Kidney epithelial cell (primary cell): ENCODE data around the gene CD28. TPM values are rescaled to one million over a fixed set of nuclear protein-coding genes. Genes with fewer than 3 reads are reported as not detected.
"Not testable (repeated sequence)": the region's sequence is repeated elsewhere in the genome, so short reads cannot be mapped to it uniquely, and the experiment has no call there.

Experiments
- DNase-seq: peaks from one replicate; pipeline ENCODE4 v3.0.0-alpha.2; 2010; ENCODE audit warnings: low read depth
- H3K27me3 ChIP-seq: 2 replicates; pipeline ENCODE4 v1.6.0; 2011; ENCODE audit warnings: low read length; ENCODE audit not compliant: control insufficient read depth, insufficient read depth
- H3K36me3 ChIP-seq: 2 replicates; pipeline ENCODE4 v1.5.1; 2011; ENCODE audit warnings: low read length; ENCODE audit not compliant: control insufficient read depth, insufficient read depth
- H3K4me3 ChIP-seq: 2 replicates; pipeline ENCODE4 v1.5.1; 2011; ENCODE audit warnings: low read depth, mild to moderate bottlenecking, control low read depth, low read length
- total RNA-seq: library from RNA; depleted of rRNA; stranded (reverse); fragments of >200 nt; gene quantifications from 2 replicates; pipeline ENCODE4 v1.2.3, GENCODE V29; 2015
- TF ChIP-seq, protein P1 (sequence below): IDR thresholded peaks from 2 replicates; pipeline ENCODE4 v1.5.1; 2011; ENCODE audit warnings: mild to moderate bottlenecking, moderate library complexity, low read length, control low read depth, inconsistent platforms; ENCODE audit not compliant: insufficient read depth, poor library complexity, severe bottlenecking

Gene CD28
- total RNA-seq, 1 donor from 2014 or later = not detected

GRCh38 chr2:203772456-203773165, 66.2 kb downstream of the CD28 start:
- Histone ChIP-seq H3K36me3 (no peaks in the 10 kb centered on the region), H3K27me3 (no peaks in the 10 kb centered on the region), H3K4me3 (no peak overlapping the region)
- TF ChIP-seq, protein P1, sequence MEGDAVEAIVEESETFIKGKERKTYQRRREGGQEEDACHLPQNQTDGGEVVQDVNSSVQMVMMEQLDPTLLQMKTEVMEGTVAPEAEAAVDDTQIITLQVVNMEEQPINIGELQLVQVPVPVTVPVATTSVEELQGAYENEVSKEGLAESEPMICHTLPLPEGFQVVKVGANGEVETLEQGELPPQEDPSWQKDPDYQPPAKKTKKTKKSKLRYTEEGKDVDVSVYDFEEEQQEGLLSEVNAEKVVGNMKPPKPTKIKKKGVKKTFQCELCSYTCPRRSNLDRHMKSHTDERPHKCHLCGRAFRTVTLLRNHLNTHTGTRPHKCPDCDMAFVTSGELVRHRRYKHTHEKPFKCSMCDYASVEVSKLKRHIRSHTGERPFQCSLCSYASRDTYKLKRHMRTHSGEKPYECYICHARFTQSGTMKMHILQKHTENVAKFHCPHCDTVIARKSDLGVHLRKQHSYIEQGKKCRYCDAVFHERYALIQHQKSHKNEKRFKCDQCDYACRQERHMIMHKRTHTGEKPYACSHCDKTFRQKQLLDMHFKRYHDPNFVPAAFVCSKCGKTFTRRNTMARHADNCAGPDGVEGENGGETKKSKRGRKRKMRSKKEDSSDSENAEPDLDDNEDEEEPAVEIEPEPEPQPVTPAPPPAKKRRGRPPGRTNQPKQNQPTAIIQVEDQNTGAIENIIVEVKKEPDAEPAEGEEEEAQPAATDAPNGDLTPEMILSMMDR = no peak
- no peak for DNase-seq

GRCh38 chr2:203774760-203775159, 68.3 kb downstream of the CD28 start:
- no peaks in the 10 kb centered on the region for H3K36me3 ChIP-seq
- TF ChIP-seq, protein P1 = no peak
- no peak for DNase-seq
- no peaks in the 10 kb centered on the region for H3K27me3 ChIP-seq
- H3K4me3 ChIP-seq = no peak overlapping the region

DNA sequence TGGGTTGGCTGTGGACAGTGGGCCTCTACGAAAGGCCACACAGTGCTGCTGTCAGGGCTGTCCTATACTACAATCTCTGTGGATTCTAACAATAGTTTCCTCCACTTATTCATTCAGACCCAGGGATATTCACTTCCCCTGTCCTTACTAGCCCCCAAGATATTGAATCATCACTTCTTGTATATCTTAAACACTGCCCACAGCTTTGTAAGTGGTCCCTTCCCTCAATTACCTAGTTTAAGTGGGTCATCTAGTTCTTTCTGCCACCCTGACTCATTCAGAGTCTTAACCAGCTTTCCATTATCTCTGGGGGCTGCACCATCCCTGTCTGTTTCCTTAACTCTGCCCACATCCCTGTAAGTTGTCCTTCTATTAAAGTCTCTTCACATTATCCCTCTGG, 69.2 kb downstream of the CD28 start:
- no peak for DNase-seq
- no peak overlapping the region for H3K4me3 ChIP-seq
- TF ChIP-seq, protein P1 = no peak
- no peaks in the 10 kb centered on the region for H3K27me3 ChIP-seq
- H3K36me3 ChIP-seq = no peaks in the 10 kb centered on the region

GRCh38 chr2:203777030-203777429, 70.6 kb downstream of the CD28 start:
- Histone ChIP-seq H3K27me3 (no peaks in the 10 kb centered on the region), H3K36me3 (no peaks in the 10 kb centered on the region), H3K4me3 (no peak overlapping the region)
- TF ChIP-seq, protein P1 = no peak
- DNase-seq = no peak

GRCh38 chr2:203779477-203780073, 73.1 kb downstream of the CD28 start:
- not testable (repeated sequence) for DNase-seq, H3K4me3 ChIP-seq, H3K27me3 ChIP-seq, H3K36me3 ChIP-seq

GRCh38 chr2:203780231-203780630, 73.8 kb downstream of the CD28 start:
- no peaks in the 10 kb centered on the region for H3K27me3 ChIP-seq
- H3K4me3 ChIP-seq = no peak overlapping the region
- H3K36me3 ChIP-seq = no peaks in the 10 kb centered on the region
- TF ChIP-seq, protein P1 = no peak
- DNase-seq = no peak
